GM19238 (cell line): ENCODE results near the gene RNF181.
"Not testable (repeated sequence)": the region's sequence is repeated elsewhere in the genome, so short reads cannot be mapped to it uniquely, and the experiment has no call there.

Source experiments
- DNase-seq: peaks from one replicate; pipeline ENCODE4 v3.0.0; 2011; ENCODE audit warnings: low spot score; ENCODE audit not compliant: insufficient read length

RNF181 gene

GRCh38 chr2:85595301-85596025 lies at the start of gene RNF181:
RNF181 (plus strand) TSS chr2:85595745; CDS start chr2:85595764, 19 bp downstream.
- peak; percentile 99 for DNase-seq

- DNase-seq = no peak
Observed at GRCh38 chr2:85545780-85546240, 49.7 kb upstream of the RNF181 start.

- no peak for DNase-seq
Observed at GRCh38 chr2:85547089-85547858, 48.3 kb upstream of the RNF181 start.

GRCh38 chr2:85547859-85548607 lies 47.5 kb upstream of the RNF181 start:
- DNase-seq = no peak

- no peak for DNase-seq
Observed at GRCh38 chr2:85548608-85548900, 47.0 kb upstream of the RNF181 start.

- no peak for DNase-seq
Observed at GRCh38 chr2:85549095-85549494, 46.5 kb upstream of the RNF181 start.

GRCh38 chr2:85549826-85550225 lies 45.7 kb upstream of the RNF181 start:
- DNase-seq = no peak

GRCh38 chr2:85550486-85550885 lies 45.1 kb upstream of the RNF181 start:
- no peak for DNase-seq

- peak; percentile 40 for DNase-seq
Observed at GRCh38 chr2:85551698-85552678, 43.6 kb upstream of the RNF181 start.

GRCh38 chr2:85553184-85553583 lies 42.4 kb upstream of the RNF181 start:
- no peak for DNase-seq

GRCh38 chr2:85554980-85555612 lies 40.4 kb upstream of the RNF181 start:
- no peak for DNase-seq

- DNase-seq = no peak
Observed at GRCh38 chr2:85557130-85557529, 38.4 kb upstream of the RNF181 start.

- DNase-seq = no peak
Observed at GRCh38 chr2:85558160-85558559, 37.4 kb upstream of the RNF181 start.

GRCh38 chr2:85560403-85560726 lies 35.2 kb upstream of the RNF181 start:
- DNase-seq = not testable (repeated sequence)

- no peak for DNase-seq
Observed at GRCh38 chr2:85560812-85561279, 34.7 kb upstream of the RNF181 start.

GRCh38 chr2:85561280-85562212 lies 34.0 kb upstream of the RNF181 start, which contains the start of gene GGCX:
GGCX (minus strand) TSS chr2:85561493; CDS start chr2:85561428, 65 bp downstream.
- peak; percentile 89 for DNase-seq

GRCh38 chr2:85564144-85564563 lies 31.4 kb upstream of the RNF181 start:
- DNase-seq = no peak

- no peak for DNase-seq
Observed at GRCh38 chr2:85566265-85566664, 29.3 kb upstream of the RNF181 start.

GRCh38 chr2:85575739-85576138 lies 19.8 kb upstream of the RNF181 start:
- no peak for DNase-seq
